Mesodermal cell (in vitro differentiated cells): ENCODE data around the gene TFF2.

ENCODE experiments used
- H3K27ac ChIP-seq: 2 replicates; pipeline ENCODE4 v1.7.0; 2013; ENCODE audit warnings: mild to moderate bottlenecking, low read depth, low read length, moderate library complexity; ENCODE audit not compliant: severe bottlenecking
- H3K36me3 ChIP-seq: 2 replicates; pipeline ENCODE4 v1.7.1; 2013; ENCODE audit warnings: mild to moderate bottlenecking, low read length, moderate library complexity; ENCODE audit not compliant: control insufficient read depth, insufficient read depth
- H3K4me1 ChIP-seq: one replicate; pipeline ENCODE4 v1.7.1; 2013; ENCODE audit warnings: mild to moderate bottlenecking, low read length; ENCODE audit not compliant: insufficient read depth, control insufficient read depth, poor library complexity, severe bottlenecking
- H3K4me3 ChIP-seq: 2 replicates; pipeline ENCODE4 v1.7.0; 2013; ENCODE audit warnings: low read length, control low read depth, mild to moderate bottlenecking; ENCODE audit not compliant: insufficient read depth, poor library complexity, severe bottlenecking; ENCODE audit errors: extremely low read depth
- H3K9me3 ChIP-seq: 2 replicates; pipeline ENCODE4 v1.7.1; 2013; ENCODE audit warnings: mild to moderate bottlenecking, low read length, moderate library complexity; ENCODE audit not compliant: control insufficient read depth
- WGBS, 2 experiments: methylation state at CpG; one replicate each; pipeline ENCODE4 v1.1.5; 2013; ENCODE audit warnings: missing lambda C conversion rate in 2 of 2; ENCODE audit not compliant: insufficient coverage in 2 of 2; 5-methylcytosine and 5-hydroxymethylcytosine counted together

TFF2 gene

GRCh38 chr21:42302076-42302650 lies 48.6 kb downstream of the TFF2 start:
- H3K36me3 ChIP-seq, result no peaks in the 10 kb centered on the region
- H3K4me1 ChIP-seq, result no peaks in the 10 kb centered on the region
- H3K4me3 ChIP-seq, result no peak overlapping the region
- no peak overlapping the region for H3K27ac ChIP-seq
- no peaks in the 10 kb centered on the region for H3K9me3 ChIP-seq
- WGBS, 2 experiments, result 88 to 92% methylated on average over 9 to 11 of the region's 12 CpGs

GRCh38 chr21:42301371-42302075 lies 49.3 kb downstream of the TFF2 start:
- Histone ChIP-seq H3K27ac (no peak overlapping the region), H3K9me3 (no peaks in the 10 kb centered on the region), H3K4me3 (no peak overlapping the region), H3K4me1 (no peaks in the 10 kb centered on the region), H3K36me3 (no peaks in the 10 kb centered on the region)
- 91 to 95% methylated on average over 19 to 20 of the region's 20 CpGs for WGBS, 2 experiments

- H3K36me3 ChIP-seq, result no peaks in the 10 kb centered on the region
- 91 to 92% methylated on average over 5 to 9 of the region's 9 CpGs for WGBS, 2 experiments
- no peaks in the 10 kb centered on the region for H3K9me3 ChIP-seq
- H3K4me1 ChIP-seq, result no peaks in the 10 kb centered on the region
- no peak overlapping the region for H3K4me3 ChIP-seq
- no peak overlapping the region for H3K27ac ChIP-seq
Measured at GRCh38 chr21:42300956-42301355, 49.8 kb downstream of the TFF2 start.

- Histone ChIP-seq H3K27ac (no peak overlapping the region), H3K4me1 (no peaks in the 10 kb centered on the region), H3K36me3 (no peaks in the 10 kb centered on the region), H3K9me3 (no peaks in the 10 kb centered on the region), H3K4me3 (no peak overlapping the region)
- WGBS, 2 experiments, result 86 to 100% methylated on average over 2 to 4 of the region's 7 CpGs
Measured at GRCh38 chr21:42300045-42300583, 50.7 kb downstream of the TFF2 start.

- H3K4me3 ChIP-seq, result no peak overlapping the region
- no peaks in the 10 kb centered on the region for H3K4me1 ChIP-seq
- 89 to 90% methylated on average over 13 to 14 of the region's 20 CpGs for WGBS, 2 experiments
Measured at GRCh38 chr21:42299324-42300044, 51.3 kb downstream of the TFF2 start.

GRCh38 chr21:42298657-42299056 lies 52.1 kb downstream of the TFF2 start:
- WGBS, 2 experiments, result 74 to 83% methylated on average over 4 to 5 of the region's 5 CpGs
- Histone ChIP-seq H3K4me3 (no peak overlapping the region), H3K27ac (no peak overlapping the region), H3K9me3 (no peaks in the 10 kb centered on the region), H3K36me3 (no peaks in the 10 kb centered on the region), H3K4me1 (no peaks in the 10 kb centered on the region)

More at GRCh38 chr21:42299324-42300044, 51.3 kb downstream of the TFF2 start:
- no peak overlapping the region for H3K27ac ChIP-seq
- no peaks in the 10 kb centered on the region for H3K36me3 ChIP-seq
- no peaks in the 10 kb centered on the region for H3K9me3 ChIP-seq

GRCh38 chr21:42298237-42298636 lies 52.6 kb downstream of the TFF2 start:
- Histone ChIP-seq H3K4me3 (no peak overlapping the region), H3K4me1 (no peaks in the 10 kb centered on the region), H3K36me3 (no peaks in the 10 kb centered on the region), H3K27ac (no peak overlapping the region), H3K9me3 (no peaks in the 10 kb centered on the region)
- 49 to 53% methylated on average over 6 of the region's 6 CpGs for WGBS, 2 experiments

- WGBS, 2 experiments, result 88 to 89% methylated on average over 9 of the region's 9 CpGs
- Histone ChIP-seq H3K27ac (no peak overlapping the region), H3K4me1 (no peaks in the 10 kb centered on the region), H3K9me3 (no peaks in the 10 kb centered on the region), H3K4me3 (no peak overlapping the region), H3K36me3 (no peaks in the 10 kb centered on the region)
Measured at GRCh38 chr21:42297377-42297776, 53.4 kb downstream of the TFF2 start.

- no peaks in the 10 kb centered on the region for H3K9me3 ChIP-seq
- H3K27ac ChIP-seq, result no peak overlapping the region
- WGBS, 2 experiments, result 89 to 95% methylated on average over 6 of the region's 7 CpGs
- H3K4me3 ChIP-seq, result no peak overlapping the region
- no peaks in the 10 kb centered on the region for H3K4me1 ChIP-seq
- no peaks in the 10 kb centered on the region for H3K36me3 ChIP-seq
Measured at GRCh38 chr21:42296501-42296900, 54.3 kb downstream of the TFF2 start.
